ENCODE data around the gene KCNE3.

Gene KCNE3

GRCh38 chr11:74444173-74444826, 23.0 kb downstream of the KCNE3 start:
- DNase-seq (ENCODE audit: low read depth): no peak
- TF ChIP-seq CTCF (IDR thresholded peaks at IDR 0.05; ENCODE audit: low read length, missing control alignments): no peak
- H3K4me3 ChIP-seq (replicated peaks; ENCODE audit: low read depth, low read length): no peak overlapping the region

- peak; percentile 41 for DNase-seq (ENCODE audit: low read depth)
- no peak overlapping the region for H3K4me3 ChIP-seq (replicated peaks; ENCODE audit: low read depth, low read length)
- peak; percentile 19 for TF ChIP-seq CTCF (IDR thresholded peaks at IDR 0.05; ENCODE audit: low read length, missing control alignments)
Measured at GRCh38 chr11:74443071-74443864, 24.1 kb downstream of the KCNE3 start.

GRCh38 chr11:74442636-74443035, 24.7 kb downstream of the KCNE3 start:
- peak; percentile 37 for DNase-seq (ENCODE audit: low read depth)
- no peak for TF ChIP-seq CTCF (IDR thresholded peaks at IDR 0.05; ENCODE audit: low read length, missing control alignments)
- no peak overlapping the region for H3K4me3 ChIP-seq (replicated peaks; ENCODE audit: low read depth, low read length)

GRCh38 chr11:74438681-74439080, 28.7 kb downstream of the KCNE3 start:
- TF ChIP-seq CTCF (IDR thresholded peaks at IDR 0.05; ENCODE audit: low read length, missing control alignments): no peak
- H3K4me3 ChIP-seq (replicated peaks; ENCODE audit: low read depth, low read length): no peak overlapping the region
- DNase-seq (ENCODE audit: low read depth): no peak

GRCh38 chr11:74437441-74438042, 29.8 kb downstream of the KCNE3 start:
- TF ChIP-seq CTCF (IDR thresholded peaks at IDR 0.05; ENCODE audit: low read length, missing control alignments): no peak
- DNase-seq (ENCODE audit: low read depth): peak; percentile 48
- no peak overlapping the region for H3K4me3 ChIP-seq (replicated peaks; ENCODE audit: low read depth, low read length)

GRCh38 chr11:74434528-74434927, 32.8 kb downstream of the KCNE3 start:
- DNase-seq (ENCODE audit: low read depth): no peak
- TF ChIP-seq CTCF (IDR thresholded peaks at IDR 0.05; ENCODE audit: low read length, missing control alignments): no peak
- no peak overlapping the region for H3K4me3 ChIP-seq (replicated peaks; ENCODE audit: low read depth, low read length)
